ENCODE results near the gene ANKRD18A. TPM values are rescaled to one million over a fixed set of nuclear protein-coding genes. Genes with fewer than 3 reads are reported as not detected.

The ANKRD18A gene
- total RNA-seq, 1 donor from 2014 or later = 7.1 TPM

- TF ChIP-seq CTCF (conservative IDR thresholded peaks at IDR 0.05) = no peak
- Mint-ChIP-seq H3K9me3 (no peaks in the 10 kb centered on the region), H3K4me1 (ENCODE audit: unreplicated experiment) (peaks cover 9% of the 10 kb centered on the region), H3K27ac (no peak overlapping the region), H3K27me3 (no peaks in the 10 kb centered on the region), H3K4me3 (no peak overlapping the region), H3K36me3 (no peaks in the 10 kb centered on the region)
- no peak for DNase-seq (ENCODE audit: extremely low spot score, unreplicated experiment)
Observed at GRCh38 chr9:38529317-38529716, 91.1 kb downstream of the ANKRD18A start.

- Mint-ChIP-seq H3K4me1 (ENCODE audit: unreplicated experiment) (peaks cover 9% of the 10 kb centered on the region), H3K27me3 (no peaks in the 10 kb centered on the region), H3K4me3 (no peak overlapping the region), H3K9me3 (no peaks in the 10 kb centered on the region), H3K27ac (no peak overlapping the region), H3K36me3 (no peaks in the 10 kb centered on the region)
- TF ChIP-seq CTCF (conservative IDR thresholded peaks at IDR 0.05) = no peak
- DNase-seq (ENCODE audit: extremely low spot score, unreplicated experiment) = no peak
Observed at GRCh38 chr9:38527503-38527902, 92.9 kb downstream of the ANKRD18A start.

GRCh38 chr9:38526591-38526990 lies 93.8 kb downstream of the ANKRD18A start:
- DNase-seq (ENCODE audit: extremely low spot score, unreplicated experiment) = no peak
- H3K4me3 Mint-ChIP-seq = no peak overlapping the region
- peaks cover 9% of the 10 kb centered on the region for H3K4me1 Mint-ChIP-seq (ENCODE audit: unreplicated experiment)
- no peaks in the 10 kb centered on the region for H3K36me3 Mint-ChIP-seq
- no peaks in the 10 kb centered on the region for H3K9me3 Mint-ChIP-seq
- no peaks in the 10 kb centered on the region for H3K27me3 Mint-ChIP-seq
- no peak for TF ChIP-seq CTCF (conservative IDR thresholded peaks at IDR 0.05)
- no peak overlapping the region for H3K27ac Mint-ChIP-seq

- H3K4me3 Mint-ChIP-seq = no peak overlapping the region
Observed at GRCh38 chr9:38523121-38523520, 97.3 kb downstream of the ANKRD18A start.

GRCh38 chr9:38521762-38522161 lies 98.6 kb downstream of the ANKRD18A start:
- no peak for DNase-seq (ENCODE audit: extremely low spot score, unreplicated experiment)
- no peaks in the 10 kb centered on the region for H3K36me3 Mint-ChIP-seq
- H3K4me3 Mint-ChIP-seq = no peak overlapping the region
- no peaks in the 10 kb centered on the region for H3K27me3 Mint-ChIP-seq
- no peak overlapping the region for H3K27ac Mint-ChIP-seq
- no peaks in the 10 kb centered on the region for H3K4me1 Mint-ChIP-seq (ENCODE audit: unreplicated experiment)
- TF ChIP-seq CTCF (conservative IDR thresholded peaks at IDR 0.05) = no peak
- no peaks in the 10 kb centered on the region for H3K9me3 Mint-ChIP-seq

More at GRCh38 chr9:38523121-38523520, 97.3 kb downstream of the ANKRD18A start:
- Mint-ChIP-seq H3K27ac (no peak overlapping the region), H3K4me1 (ENCODE audit: unreplicated experiment) (peaks cover 9% of the 10 kb centered on the region), H3K27me3 (no peaks in the 10 kb centered on the region), H3K9me3 (no peaks in the 10 kb centered on the region), H3K36me3 (no peaks in the 10 kb centered on the region)
- no peak for TF ChIP-seq CTCF (conservative IDR thresholded peaks at IDR 0.05)
- no peak for DNase-seq (ENCODE audit: extremely low spot score, unreplicated experiment)

Other genes with a start within 250 kb of the ANKRD18A start
- 13.3 and 29.1 TPM in 2 replicates for gene ALDH1B1, start 227.9 kb downstream of the ANKRD18A start, total RNA-seq (ENCODE audit: low replicate concordance)
- gene IGFBPL1, start 196.1 kb downstream of the ANKRD18A start, total RNA-seq (ENCODE audit: low replicate concordance) = 9.7 and 26.7 TPM in 2 replicates
- gene FAM240B, start 99.5 kb upstream of the ANKRD18A start, total RNA-seq (ENCODE audit: low replicate concordance) = not detected in 2 replicates

All from type B pancreatic cell (in vitro differentiated cells).